Measurements from ENCODE around the gene KDELR1.

DNA sequence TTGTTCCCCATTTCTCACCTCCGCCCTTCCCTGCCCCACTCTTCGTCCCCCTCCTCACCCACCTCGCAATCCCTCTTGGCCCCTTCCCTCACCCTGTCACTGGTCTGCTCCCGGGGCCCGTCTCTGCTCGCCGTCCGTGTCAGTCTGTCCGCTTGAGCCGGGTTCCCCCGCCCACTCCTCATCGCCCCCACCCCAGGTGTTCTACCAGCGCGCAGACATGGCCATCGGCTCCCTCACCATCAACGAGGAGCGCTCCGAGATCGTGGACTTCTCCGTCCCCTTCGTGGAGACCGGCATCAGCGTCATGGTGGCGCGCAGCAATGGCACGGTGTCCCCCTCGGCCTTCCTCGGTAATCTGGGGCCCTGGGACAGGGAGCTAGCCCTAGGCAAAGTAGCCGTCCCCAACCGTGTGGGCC lies 24.5 kb upstream of the KDELR1 start:
- TF ChIP-seq, protein P1, sequence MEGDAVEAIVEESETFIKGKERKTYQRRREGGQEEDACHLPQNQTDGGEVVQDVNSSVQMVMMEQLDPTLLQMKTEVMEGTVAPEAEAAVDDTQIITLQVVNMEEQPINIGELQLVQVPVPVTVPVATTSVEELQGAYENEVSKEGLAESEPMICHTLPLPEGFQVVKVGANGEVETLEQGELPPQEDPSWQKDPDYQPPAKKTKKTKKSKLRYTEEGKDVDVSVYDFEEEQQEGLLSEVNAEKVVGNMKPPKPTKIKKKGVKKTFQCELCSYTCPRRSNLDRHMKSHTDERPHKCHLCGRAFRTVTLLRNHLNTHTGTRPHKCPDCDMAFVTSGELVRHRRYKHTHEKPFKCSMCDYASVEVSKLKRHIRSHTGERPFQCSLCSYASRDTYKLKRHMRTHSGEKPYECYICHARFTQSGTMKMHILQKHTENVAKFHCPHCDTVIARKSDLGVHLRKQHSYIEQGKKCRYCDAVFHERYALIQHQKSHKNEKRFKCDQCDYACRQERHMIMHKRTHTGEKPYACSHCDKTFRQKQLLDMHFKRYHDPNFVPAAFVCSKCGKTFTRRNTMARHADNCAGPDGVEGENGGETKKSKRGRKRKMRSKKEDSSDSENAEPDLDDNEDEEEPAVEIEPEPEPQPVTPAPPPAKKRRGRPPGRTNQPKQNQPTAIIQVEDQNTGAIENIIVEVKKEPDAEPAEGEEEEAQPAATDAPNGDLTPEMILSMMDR (IDR thresholded peaks at IDR 0.05) = no peak
- TF ChIP-seq POLR2AphosphoS5 (IDR thresholded peaks at IDR 0.05; ENCODE audit: low read depth, low read length) = no peak
- TF ChIP-seq, protein P2, sequence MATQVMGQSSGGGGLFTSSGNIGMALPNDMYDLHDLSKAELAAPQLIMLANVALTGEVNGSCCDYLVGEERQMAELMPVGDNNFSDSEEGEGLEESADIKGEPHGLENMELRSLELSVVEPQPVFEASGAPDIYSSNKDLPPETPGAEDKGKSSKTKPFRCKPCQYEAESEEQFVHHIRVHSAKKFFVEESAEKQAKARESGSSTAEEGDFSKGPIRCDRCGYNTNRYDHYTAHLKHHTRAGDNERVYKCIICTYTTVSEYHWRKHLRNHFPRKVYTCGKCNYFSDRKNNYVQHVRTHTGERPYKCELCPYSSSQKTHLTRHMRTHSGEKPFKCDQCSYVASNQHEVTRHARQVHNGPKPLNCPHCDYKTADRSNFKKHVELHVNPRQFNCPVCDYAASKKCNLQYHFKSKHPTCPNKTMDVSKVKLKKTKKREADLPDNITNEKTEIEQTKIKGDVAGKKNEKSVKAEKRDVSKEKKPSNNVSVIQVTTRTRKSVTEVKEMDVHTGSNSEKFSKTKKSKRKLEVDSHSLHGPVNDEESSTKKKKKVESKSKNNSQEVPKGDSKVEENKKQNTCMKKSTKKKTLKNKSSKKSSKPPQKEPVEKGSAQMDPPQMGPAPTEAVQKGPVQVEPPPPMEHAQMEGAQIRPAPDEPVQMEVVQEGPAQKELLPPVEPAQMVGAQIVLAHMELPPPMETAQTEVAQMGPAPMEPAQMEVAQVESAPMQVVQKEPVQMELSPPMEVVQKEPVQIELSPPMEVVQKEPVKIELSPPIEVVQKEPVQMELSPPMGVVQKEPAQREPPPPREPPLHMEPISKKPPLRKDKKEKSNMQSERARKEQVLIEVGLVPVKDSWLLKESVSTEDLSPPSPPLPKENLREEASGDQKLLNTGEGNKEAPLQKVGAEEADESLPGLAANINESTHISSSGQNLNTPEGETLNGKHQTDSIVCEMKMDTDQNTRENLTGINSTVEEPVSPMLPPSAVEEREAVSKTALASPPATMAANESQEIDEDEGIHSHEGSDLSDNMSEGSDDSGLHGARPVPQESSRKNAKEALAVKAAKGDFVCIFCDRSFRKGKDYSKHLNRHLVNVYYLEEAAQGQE (IDR thresholded peaks at IDR 0.05; ENCODE audit: insufficient read depth in 1 of 2, low read depth in 2 of 2, low read length in 1 of 2) = no peak
- no peak for TF ChIP-seq TCF7L2 (IDR thresholded peaks at IDR 0.05; ENCODE audit: low read depth, low read length)

All from Panc1 (cell line).